HG03432 (cell line): ENCODE data around the gene HSD11B1L.
"Not testable (repeated sequence)": the region's sequence is repeated elsewhere in the genome, so short reads cannot be mapped to it uniquely, and the experiment has no call there.

Experiments used
- ATAC-seq: cut with Tn5 transposase; IDR thresholded peaks from one replicate; pipeline ENCODE4 v1.9.1; 2021; ENCODE audit warnings: mild to moderate bottlenecking, moderate library complexity; ENCODE audit not compliant: unreplicated experiment

Gene HSD11B1L

DNA sequence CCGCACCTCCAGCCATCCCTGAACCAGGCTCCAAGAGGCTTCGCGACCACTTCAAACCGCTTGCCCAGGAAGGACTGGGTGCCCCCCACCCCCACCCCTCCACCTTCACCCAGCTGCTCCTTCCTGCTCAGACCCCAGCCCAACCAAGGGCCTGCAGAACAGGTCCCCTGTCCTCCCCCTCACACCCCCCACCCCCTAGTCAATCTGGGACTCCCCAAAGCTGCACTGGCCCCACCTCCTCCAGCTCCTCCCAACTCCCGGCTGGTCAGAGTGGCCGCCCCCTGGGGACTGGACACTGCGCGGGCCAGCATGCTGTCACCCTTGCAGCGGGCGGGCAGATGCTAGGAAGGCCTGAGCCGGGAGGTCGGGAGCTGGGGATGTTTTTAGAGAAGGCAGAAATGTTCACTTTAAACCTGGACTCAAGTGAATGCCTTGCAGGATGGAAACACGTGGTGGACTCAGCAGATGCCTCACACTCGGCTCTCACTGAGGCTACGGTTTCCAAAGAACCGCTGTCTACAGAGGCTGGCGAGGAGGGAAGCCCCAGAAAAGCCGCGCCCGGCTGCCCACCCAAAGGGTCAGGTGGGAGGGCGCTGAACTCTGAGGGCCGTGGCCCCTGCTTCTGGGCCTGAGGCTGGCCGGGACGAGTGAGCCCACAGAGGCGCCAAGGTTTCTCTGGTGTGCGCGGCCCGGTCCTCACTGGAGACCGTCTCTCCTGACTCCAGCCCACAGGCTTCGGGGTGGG lies 17.2 kb downstream of the HSD11B1L start:
- no peak for ATAC-seq

DNA sequence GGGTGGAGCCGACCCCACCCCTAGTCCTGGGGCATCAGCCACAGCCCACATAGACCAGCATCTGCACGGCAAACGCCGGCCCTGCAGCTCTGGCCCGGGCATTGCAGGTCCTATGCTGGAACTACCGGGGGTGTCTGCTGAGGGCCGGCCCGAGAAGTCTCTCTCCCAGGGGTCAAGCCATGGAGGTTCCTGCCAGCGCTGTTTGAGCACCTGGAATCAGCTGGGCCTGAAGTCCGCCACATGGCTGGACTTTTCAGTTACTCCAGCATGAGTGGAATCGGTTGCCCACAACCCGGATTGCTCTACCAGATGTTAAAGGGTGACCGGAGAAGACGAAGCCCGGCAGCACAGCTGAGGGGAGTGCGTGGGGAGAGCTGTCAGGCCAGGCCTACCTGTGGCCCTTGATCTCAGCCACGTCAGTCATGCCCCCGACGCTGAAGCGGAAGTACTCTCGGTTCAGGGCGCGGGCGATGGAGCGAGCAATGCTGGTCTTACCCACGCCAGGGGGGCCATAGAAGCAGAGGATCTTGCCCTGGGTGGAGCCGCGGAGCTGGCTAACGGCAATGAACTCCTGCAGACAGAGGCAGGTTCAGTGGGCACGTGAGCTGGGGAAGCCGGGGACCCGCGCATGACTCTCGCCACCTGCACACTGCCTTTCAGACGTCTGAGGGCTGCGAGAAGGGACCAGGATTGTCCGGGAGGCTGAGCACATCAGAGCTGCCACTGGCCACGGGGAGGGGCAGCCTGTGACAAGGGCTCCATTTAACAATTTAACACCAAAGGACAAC lies 18.0 kb downstream of the HSD11B1L start:
- no peak for ATAC-seq

- ATAC-seq = no peak
Measured at GRCh38 chr19:5700455-5701092, 19.7 kb downstream of the HSD11B1L start.

DNA sequence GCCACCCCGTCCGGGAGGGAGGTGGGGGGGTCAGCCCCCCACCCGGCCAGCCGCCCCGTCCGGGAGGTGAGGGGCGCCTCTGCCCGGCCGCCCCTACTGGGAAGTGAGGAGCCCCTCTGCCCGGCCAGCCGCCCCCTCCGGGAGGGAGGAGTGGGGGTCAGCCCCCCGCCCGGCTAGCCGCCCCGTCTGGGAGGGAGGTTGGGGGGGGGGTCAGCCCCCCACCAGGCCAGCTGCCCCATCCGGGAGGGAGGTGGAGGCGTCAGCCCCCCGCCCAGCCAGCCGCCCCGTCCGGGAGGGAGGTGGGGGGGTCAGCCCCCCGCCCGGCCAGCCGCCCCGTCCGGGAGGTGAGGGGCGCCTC lies 21.2 kb downstream of the HSD11B1L start:
- ATAC-seq = not testable (repeated sequence)

- no peak for ATAC-seq
Measured at GRCh38 chr19:5703819-5704818, 23.3 kb downstream of the HSD11B1L start.

DNA sequence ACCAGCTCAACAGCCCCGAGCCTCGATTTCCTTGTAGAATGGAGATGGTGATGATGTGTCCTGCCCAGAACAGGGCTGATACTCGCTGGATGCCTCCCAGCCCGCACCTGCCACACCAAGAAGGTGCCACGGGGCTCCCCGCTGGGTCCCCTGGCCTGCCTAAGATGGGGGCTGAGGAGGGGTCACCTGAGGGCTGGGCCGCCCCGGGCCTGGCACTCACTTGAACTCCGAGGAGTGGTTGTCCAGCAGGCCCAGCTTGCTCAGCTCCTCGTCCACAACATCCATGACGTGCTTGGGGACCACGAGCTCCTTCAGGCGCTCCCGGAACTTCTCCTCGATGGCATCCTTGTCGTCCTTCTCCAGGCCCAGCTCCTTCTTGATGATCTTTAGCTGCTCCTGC lies 24.7 kb downstream of the HSD11B1L start:
- no peak for ATAC-seq

- no peak for ATAC-seq
Measured at GRCh38 chr19:5706876-5707573, 26.2 kb downstream of the HSD11B1L start.

DNA sequence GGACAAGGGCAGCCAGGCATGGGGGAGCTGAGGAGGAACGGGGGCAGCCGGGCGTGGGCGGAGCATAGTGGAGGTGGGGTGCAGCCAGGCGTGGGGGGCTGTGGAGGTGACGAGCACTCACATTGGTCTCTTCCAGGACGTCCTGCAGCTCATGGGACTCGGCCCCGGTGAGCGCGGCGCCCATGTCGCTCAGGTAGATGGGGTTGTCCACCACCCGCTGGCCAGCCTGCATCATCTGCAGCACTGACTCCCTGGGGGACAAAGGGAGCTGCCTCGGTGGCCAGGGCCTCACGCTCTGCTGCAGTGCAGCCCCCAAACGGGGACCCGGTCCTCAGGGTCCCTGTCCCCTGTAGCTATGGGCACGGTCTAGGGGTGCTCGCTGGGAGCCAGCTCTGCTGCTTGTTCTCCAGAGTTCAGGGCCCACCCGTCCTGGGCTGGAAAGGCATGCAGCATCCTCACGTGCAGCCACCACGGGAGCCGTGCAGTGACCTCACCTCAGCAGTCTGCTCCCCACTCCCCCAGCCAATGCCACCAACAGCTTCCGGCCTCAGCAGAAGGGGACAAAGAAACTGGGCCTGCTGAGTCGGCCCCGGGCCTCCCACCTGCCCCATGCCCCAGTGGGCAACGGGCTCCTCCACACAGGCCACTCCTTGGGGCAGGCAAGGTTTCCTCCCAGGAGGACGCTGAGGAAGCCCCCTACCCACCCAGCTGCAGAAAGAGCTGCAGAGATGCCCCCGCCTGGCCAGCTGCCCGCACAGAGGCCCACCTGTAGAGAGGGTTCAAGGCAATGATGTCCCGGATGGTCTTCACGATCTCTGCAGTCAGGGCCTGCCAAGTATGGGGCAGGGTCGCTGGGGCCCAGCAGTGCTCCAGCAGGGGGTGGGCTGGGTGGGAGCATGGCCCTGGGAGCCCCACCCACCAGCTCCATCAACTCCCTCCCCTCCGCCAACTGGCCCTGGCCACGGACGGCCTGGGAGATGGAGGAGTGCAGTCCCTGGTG lies 27.0 kb downstream of the HSD11B1L start:
- no peak for ATAC-seq

DNA sequence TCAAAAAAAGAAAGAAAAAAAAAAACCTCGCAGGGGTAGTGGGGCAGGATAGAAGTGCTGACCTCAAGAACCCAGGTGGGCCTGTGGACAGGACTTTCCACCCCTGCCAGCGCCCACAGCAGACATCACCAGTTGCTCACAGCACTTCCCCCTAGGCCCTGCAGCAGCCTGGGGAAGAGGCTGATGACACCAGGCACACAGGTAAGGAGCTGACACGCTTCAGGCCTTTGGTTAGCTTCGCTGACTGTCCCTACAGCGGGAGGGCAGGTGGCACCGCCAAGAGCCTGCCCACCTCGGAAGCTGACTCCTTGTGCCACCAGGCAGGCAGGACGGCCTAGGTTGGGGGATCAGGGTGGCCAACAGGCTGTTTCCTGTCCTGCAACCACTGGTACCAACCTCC lies 30.2 kb downstream of the HSD11B1L start:
- ATAC-seq = no peak

DNA sequence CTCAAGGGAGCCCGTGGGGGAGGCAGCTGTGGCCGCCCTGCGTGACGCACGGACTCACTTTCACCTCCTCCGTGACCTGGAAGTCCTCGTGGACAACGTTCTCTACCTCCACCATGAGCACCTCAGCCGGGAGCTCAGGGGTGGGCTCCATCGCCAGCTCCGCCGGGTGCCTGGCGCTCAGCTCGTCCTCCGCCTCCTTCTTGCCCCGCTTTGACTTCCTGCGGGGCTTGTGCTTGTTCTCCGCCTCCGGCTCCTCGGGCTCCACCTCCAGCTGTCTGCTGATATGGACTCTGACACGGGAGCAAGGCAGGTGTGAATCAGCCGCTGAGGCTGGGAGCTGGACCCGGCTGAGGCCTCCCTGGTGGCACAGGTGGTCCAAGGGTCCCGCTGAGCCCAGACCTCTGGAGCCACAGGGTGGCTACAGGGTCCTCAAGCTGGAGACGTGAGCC lies 30.9 kb downstream of the HSD11B1L start:
- no peak for ATAC-seq

DNA sequence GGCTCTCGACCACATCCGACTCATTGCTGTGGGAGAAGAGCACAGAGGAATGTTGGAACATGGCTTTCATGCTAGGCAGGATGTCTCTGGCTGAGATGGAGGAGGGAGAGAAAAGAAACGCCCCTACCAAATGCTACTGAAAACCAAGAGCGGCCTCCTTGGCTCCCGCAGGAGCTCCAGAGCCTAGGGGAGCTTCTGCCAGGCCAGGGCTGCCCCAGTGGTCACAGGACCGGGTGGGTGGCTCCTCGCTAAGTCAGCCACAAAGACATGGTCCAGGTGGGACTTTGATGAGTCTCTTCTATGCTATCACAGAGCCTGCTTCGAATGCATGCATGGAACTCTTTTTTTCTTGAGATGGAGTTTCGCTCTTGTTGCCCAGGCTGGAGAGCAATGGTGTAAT lies 32.4 kb downstream of the HSD11B1L start:
- no peak for ATAC-seq

- ATAC-seq = no peak
Measured at GRCh38 chr19:5714816-5715215, 34.0 kb downstream of the HSD11B1L start.

DNA sequence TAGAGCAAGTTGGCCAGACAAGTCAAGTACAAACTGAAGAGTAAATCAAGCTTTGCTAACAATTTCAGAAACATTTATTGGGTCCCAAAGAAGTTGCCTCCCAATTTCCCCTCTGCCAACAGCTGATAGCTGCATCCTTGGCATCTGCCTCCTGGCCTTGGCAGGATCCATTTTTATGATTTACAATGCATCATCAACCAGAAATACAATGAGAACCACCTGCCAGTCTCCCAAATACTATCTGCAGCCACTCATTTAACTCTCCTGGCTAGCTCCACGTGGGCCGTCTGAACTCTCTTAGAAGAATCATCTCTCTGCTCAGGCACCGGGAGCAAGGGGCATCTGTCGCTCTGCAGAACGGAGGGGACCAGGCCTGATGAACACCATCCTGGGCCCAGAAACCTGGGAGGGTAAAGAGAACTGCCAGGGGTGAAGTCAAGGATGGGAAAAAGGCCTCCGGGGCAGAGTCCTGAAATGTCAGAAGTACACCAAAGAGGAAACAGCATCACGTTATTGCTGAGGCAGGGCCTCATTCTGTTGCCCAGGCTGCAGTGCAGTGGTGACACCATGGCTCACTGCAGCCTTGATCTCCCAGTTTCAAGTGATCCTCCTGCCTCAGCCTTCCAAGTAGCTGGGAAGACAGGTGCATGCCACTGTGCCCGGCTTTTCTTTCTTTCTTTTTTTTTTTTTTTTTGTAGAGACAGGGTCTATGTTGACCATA lies 36.5 kb downstream of the HSD11B1L start:
- no peak for ATAC-seq

DNA sequence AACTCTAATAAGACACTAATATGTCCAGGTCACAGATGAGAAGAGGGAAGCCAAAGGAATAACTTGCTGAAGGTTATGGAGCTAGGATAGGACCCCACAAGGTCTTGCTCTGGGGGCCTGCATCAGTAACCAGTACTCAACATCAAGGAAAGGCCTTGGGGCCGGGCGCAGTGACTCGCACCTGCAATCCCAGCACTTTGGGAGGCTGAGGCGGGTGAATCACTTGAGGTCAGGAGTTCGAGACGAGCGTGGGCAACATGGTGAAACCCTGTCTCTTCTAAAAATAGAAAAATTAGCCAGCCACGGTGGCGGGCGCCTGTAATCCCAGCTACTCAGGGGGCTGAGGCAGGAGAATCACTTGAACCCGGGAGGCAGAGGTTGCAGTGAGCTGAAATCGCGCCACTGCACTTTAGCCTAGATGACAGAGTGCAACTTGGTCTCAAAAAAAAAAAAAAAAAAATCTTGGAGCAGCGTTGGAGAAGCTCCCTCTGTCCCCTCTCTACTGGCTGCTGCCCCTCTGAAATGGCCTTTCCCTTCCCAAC lies 37.3 kb downstream of the HSD11B1L start:
- no peak for ATAC-seq

DNA sequence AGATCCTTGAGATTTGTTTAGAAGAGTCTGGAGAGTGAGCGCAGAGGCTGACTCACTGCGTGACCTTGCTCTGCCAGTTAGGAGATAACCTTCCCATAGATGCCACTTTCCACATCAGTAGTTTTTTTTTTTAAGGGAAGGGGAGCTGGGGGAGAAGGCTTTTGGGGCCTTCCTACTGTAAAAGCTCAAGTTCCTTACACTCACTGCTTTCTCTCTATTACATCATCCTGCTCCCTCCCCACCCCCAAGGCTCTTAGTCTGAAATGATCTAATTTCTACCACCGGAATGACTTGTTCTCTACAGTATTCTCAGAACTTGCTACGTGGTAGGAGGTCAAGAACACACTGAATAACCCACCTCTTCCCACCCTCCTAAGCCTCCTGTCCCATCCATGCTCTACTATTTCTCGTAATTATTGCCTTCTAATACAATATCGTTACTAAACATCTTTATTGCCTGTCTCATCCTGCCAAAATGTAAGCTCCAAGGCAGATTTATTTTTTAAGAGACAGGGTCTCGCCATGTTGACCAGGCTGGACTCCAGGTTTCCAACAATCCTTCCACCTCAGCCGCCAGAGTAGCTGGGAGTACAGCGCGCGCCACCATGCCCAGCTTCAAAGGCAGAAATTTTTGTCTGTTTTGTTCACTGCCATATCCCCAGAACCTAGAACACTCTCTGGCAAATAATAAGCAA lies 37.9 kb downstream of the HSD11B1L start:
- ATAC-seq = no peak

- ATAC-seq = no peak
Measured at GRCh38 chr19:5719274-5719960, 38.6 kb downstream of the HSD11B1L start.
